Lung (tissue), 12 donors: ENCODE measurements around the gene LIPG. TPM values are rescaled to one million over a fixed set of nuclear protein-coding genes. Genes with fewer than 3 reads are reported as not detected.

ENCODE experiments used
- ATAC-seq: fragments of 200-7000 bp; cut with Tn5 transposase; one replicate; pipeline ENCODE4 v1.9.1; 2020; ENCODE audit warnings: moderate number of reproducible peaks; ENCODE audit not compliant: insufficient read depth, low FRiP score
- DNase-seq, 3 donors: peaks; one replicate each; pipeline ENCODE4 v3.0.0-alpha.2; 2013 to 2017
- H3K27ac ChIP-seq, 2 donors: one replicate each; pipeline ENCODE4 v1.5.1; 2013; ENCODE audit warnings: mild to moderate bottlenecking in 2 of 2, moderate library complexity in 2 of 2, control low read depth in 1 of 2, inconsistent platforms in 1 of 2, low read depth in 1 of 2, low read length in 1 of 2
- H3K27me3 ChIP-seq, 3 donors: one replicate each; pipeline ENCODE4 v1.5.1; 2013; ENCODE audit warnings: low read length in 2 of 3; ENCODE audit not compliant: control insufficient read depth in 3 of 3, insufficient read depth in 3 of 3
- H3K36me3 ChIP-seq, 4 donors: one replicate each; pipeline ENCODE4 v1.5.1; 2013; ENCODE audit warnings: low read length in 4 of 4, mild to moderate bottlenecking in 1 of 4, moderate library complexity in 1 of 4; ENCODE audit not compliant: control insufficient read depth in 4 of 4, insufficient read depth in 4 of 4
- H3K4me1 ChIP-seq, 5 donors: one replicate each; pipeline ENCODE4 v1.5.1; 2013; ENCODE audit warnings: low read length in 5 of 5, mild to moderate bottlenecking in 2 of 5, moderate library complexity in 1 of 5; ENCODE audit not compliant: control insufficient read depth in 5 of 5, insufficient read depth in 5 of 5
- H3K4me3 ChIP-seq: one replicate; pipeline ENCODE4 v1.5.1; 2013; ENCODE audit warnings: mild to moderate bottlenecking, control low read depth, moderate library complexity
- H3K9ac ChIP-seq, 2 donors: one replicate each; pipeline ENCODE4 v1.5.1; 2013; ENCODE audit warnings: low read length in 2 of 2, control low read depth in 1 of 2; ENCODE audit not compliant: insufficient read depth in 1 of 2
- H3K9me3 ChIP-seq, 4 donors: one replicate each; pipeline ENCODE4 v1.5.1; 2013; ENCODE audit warnings: low read length in 3 of 4, mild to moderate bottlenecking in 1 of 4, moderate library complexity in 1 of 4; ENCODE audit not compliant: control insufficient read depth in 4 of 4, insufficient read depth in 3 of 4
- CTCF ChIP-seq: IDR thresholded peaks from 2 replicates; pipeline ENCODE4 v1.5.1; 2012; ENCODE audit warnings: mild to moderate bottlenecking; ENCODE audit errors: control extremely low read depth, extremely low read depth
- WGBS, 2 donors: extraction: QIAGEN DNeasy Blood & Tissue Kit; methylation state at CpG; one replicate each; pipeline ENCODE4 v1.1.7; 2013; 5-methylcytosine and 5-hydroxymethylcytosine counted together
- polyA plus RNA-seq, 2 donors: library from polyadenylated mRNA; stranded (reverse); fragments of 200-250 nt; gene quantifications; one replicate each; pipeline ENCODE4 v1.2.1, GENCODE V29; 2013
- total RNA-seq, 2 donors: library from RNA; depleted of rRNA in 1 of 2; stranded (reverse); fragments of >200 nt in 1 of 2; gene quantifications; one replicate each; pipeline ENCODE4 v1.2.1, GENCODE V29; 2014 to 2021
- donor health status: control.
- donor health status: control.
- donor health status: Bipolar disorder and iron deficiency.
- donor health status: healthy.
- donor health status: DM: yes; HTN: yes; CAD: no.

The LIPG gene
- total and polyA plus RNA-seq, 4 donors = 3.7 to 93.9 (median 9.7) TPM

GRCh38 chr18:49563701-49564517, 2.1 kb downstream of the LIPG start:
- no peak for TF ChIP-seq CTCF
- H3K27ac ChIP-seq = no peak overlapping the region
- peaks cover 0 to 37% (median 14%) of the 10 kb centered on the region in 5 donors for H3K4me1 ChIP-seq
- WGBS, 2 donors = 85 to 86% methylated on average over 8 of the region's 8 CpGs
- peaks cover 0 to 3% (median 0%) of the 10 kb centered on the region in 4 donors for H3K36me3 ChIP-seq
- H3K9ac ChIP-seq = no peak overlapping the region
- H3K27me3 ChIP-seq = peaks cover 0 to 41% (median 31%) of the 10 kb centered on the region in 3 donors
- ATAC-seq (no peak), DNase-seq (no peak)
- no peak overlapping the region for H3K4me3 ChIP-seq
- peaks cover 0 to 4% (median 0%) of the 10 kb centered on the region in 4 donors for H3K9me3 ChIP-seq

GRCh38 chr18:49564518-49564834, 2.6 kb downstream of the LIPG start:
- no peak overlapping the region for H3K27ac ChIP-seq
- no peak for ATAC-seq
- no peak overlapping the region for H3K9ac ChIP-seq
- H3K9me3 ChIP-seq = peaks cover 0 to 4% (median 0%) of the 10 kb centered on the region in 4 donors
- peaks cover 0 to 37% (median 14%) of the 10 kb centered on the region in 5 donors for H3K4me1 ChIP-seq
- peaks cover 0 to 5% (median 0%) of the 10 kb centered on the region in 4 donors for H3K36me3 ChIP-seq
- TF ChIP-seq CTCF = no peak
- peaks cover 0 to 41% (median 31%) of the 10 kb centered on the region in 3 donors for H3K27me3 ChIP-seq
- H3K4me3 ChIP-seq = no peak overlapping the region
- no peak for DNase-seq

GRCh38 chr18:49565101-49565500, 3.2 kb downstream of the LIPG start:
- no peak overlapping the region for H3K4me3 ChIP-seq
- peaks cover 0 to 4% (median 0%) of the 10 kb centered on the region in 4 donors for H3K9me3 ChIP-seq
- TF ChIP-seq CTCF = no peak
- H3K4me1 ChIP-seq = peaks cover 0 to 37% (median 14%) of the 10 kb centered on the region in 5 donors
- peaks cover 0 to 5% (median 0%) of the 10 kb centered on the region in 4 donors for H3K36me3 ChIP-seq
- ATAC-seq = no peak
- 88 to 89% methylated on average over 9 of the region's 9 CpGs for WGBS, 2 donors
- peaks cover 0 to 38% (median 27%) of the 10 kb centered on the region in 3 donors for H3K27me3 ChIP-seq
- H3K27ac ChIP-seq = no peak overlapping the region
- no peak overlapping the region for H3K9ac ChIP-seq
- DNase-seq = no peak
